ENCODE results near the gene TAGLN2.

TAGLN2 gene

DNA sequence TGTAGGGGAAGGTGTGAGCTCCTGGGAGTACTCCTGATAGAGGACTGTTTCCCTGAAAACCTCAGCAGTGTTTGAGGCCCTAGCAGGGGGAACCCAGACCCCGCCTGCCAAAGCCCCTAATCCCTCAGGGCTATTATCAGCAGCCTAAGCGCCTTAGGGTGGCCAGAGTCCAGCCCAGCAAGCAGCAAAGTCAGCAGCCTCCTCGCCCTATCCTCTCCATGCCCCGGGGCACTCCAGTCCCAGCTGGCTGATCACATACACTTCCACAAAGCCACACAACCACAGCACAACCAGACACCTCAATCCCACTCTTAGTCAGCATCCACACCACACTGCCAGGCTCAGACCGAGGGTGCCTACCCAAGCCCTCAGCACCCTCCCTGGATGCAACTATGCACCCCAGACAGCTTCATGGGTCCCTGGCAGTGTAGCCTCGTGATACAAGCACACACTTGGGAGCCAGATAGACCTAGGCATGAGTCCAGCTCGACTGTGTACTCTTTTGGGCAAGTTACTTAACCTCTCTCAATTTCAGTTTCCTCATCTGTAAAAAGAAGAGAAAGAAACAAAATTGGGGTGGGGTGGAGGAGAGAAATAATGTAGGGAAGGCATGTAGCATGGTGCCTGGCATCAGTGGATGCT is 13.0 kb upstream of the TAGLN2 start:
- in situ Hi-C loops (cut with MboI; ENCODE audit: low pct_unique_long_range_greater_than_20kb, low sequenced_read_pairs) = no loop called here
- no peak for DNase-seq

DNA sequence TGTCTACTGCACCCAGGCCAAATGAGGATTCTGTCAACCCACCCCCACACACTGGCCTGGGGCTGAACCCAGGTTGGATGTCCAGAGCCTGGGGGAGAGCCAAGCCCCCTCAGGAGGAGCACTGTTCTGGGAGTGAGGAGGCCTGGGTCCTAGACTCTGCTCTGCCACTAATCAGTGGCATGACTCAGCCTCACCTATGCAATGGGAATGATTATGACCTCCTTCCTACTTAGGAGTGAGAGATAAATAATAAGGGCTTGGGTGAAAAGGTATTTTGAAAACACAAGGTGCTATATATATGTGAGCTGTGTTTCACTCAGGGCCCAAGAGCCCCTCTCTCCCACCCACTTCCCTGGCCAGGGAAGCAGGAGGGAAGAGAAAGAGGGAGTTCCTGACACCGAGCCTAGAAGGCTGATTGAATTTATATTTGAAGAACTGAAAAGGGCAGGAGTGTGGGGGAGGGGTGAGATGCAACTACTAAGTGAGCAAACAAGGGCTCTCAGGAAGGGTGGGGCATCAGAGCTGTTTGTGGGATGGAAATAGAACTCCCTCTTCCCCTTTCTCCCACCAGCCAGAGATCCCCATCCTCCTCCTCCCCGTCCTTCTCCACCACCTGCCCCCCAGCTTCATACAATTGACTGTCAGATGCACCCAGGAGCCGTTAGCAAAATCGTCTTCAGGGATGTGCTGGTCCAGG is 11.9 kb upstream of the TAGLN2 start:
- in situ Hi-C loops (cut with MboI; ENCODE audit: low pct_unique_long_range_greater_than_20kb, low sequenced_read_pairs) = no loop called here
- DNase-seq = peak; percentile 58

DNA sequence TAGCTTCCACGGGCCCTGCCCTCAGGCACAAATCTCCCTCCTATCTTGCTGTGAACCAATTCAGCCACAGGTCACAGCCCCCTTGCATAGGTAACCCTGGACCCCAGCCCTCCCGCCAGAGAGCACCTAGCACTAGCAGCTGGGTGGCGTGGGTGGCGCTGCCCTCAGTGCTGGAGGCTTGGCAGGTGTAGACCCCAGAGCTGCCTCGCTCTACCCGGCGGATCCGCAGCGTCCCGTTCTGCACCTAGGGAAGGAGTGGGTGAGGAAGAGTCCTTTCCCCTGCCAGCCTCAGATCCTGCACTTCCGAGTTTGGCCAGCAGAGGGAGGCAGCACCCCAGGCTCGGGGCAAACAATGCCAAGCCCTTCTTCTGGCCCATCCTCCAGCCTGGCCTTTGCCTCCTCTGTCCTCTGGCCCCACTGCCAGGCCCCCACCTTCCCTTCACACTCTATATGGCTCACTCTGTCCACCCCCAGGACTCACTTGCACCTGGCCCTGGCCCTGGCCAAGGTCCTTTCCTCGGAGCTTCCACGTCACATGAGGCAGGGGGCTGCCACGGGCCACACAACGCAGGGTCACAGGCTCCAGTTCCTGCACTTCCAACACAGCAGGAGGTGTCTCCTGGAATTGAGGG is 11.1 kb upstream of the TAGLN2 start:
- peak; percentile 87 for DNase-seq
- in situ Hi-C loops (cut with MboI; ENCODE audit: low pct_unique_long_range_greater_than_20kb, low sequenced_read_pairs) = no loop called here

DNA sequence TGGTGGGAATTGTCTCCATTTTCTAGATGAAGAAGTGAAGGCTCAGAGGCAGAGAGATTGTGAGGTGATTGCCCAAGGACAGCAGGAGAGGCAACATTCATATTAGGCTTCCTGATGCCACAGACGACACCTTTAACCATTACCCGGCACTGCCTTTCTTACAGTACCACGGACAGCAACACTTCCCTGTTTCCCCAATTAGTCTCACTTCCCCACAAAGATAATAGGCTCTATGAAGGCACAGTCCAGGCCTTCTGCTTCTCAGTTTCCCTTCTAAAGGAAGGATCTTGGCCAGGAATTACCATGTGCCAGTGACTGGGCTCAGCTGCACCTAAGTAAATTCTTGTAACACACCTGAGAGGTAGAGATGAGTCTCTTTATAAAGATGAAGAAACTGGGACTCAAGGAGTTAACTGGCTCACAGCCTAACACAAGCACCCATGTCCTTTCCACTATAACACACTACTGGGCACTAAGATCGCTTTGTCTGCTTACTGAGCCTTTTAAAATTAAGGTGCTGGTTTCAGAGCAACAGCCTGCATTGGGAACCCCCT is 10.5 kb upstream of the TAGLN2 start:
- DNase-seq = peak; percentile 65
- in situ Hi-C loops (cut with MboI; ENCODE audit: low pct_unique_long_range_greater_than_20kb, low sequenced_read_pairs) = no loop called here

DNA sequence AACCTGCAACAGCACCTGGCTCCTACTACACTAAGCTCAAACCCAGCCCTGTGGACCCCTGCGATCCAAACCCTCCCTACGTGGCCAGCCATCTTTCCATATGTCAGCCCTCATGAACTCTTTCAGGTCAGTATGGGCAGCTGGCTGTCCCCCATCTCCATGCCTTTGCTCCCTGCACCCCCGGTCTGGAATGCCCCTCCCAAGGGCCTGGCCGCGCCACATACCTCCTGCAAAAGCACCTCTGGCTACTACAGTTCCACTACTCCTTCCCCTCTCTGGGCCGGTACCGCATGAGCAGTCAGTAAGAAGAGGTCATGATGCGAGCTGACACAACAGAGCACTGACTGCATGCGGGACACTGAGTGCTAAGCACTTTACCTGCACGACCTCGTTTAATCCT is 10.0 kb upstream of the TAGLN2 start:
- no peak for DNase-seq
- in situ Hi-C loops (cut with MboI; ENCODE audit: low pct_unique_long_range_greater_than_20kb, low sequenced_read_pairs) = no loop called here

DNA sequence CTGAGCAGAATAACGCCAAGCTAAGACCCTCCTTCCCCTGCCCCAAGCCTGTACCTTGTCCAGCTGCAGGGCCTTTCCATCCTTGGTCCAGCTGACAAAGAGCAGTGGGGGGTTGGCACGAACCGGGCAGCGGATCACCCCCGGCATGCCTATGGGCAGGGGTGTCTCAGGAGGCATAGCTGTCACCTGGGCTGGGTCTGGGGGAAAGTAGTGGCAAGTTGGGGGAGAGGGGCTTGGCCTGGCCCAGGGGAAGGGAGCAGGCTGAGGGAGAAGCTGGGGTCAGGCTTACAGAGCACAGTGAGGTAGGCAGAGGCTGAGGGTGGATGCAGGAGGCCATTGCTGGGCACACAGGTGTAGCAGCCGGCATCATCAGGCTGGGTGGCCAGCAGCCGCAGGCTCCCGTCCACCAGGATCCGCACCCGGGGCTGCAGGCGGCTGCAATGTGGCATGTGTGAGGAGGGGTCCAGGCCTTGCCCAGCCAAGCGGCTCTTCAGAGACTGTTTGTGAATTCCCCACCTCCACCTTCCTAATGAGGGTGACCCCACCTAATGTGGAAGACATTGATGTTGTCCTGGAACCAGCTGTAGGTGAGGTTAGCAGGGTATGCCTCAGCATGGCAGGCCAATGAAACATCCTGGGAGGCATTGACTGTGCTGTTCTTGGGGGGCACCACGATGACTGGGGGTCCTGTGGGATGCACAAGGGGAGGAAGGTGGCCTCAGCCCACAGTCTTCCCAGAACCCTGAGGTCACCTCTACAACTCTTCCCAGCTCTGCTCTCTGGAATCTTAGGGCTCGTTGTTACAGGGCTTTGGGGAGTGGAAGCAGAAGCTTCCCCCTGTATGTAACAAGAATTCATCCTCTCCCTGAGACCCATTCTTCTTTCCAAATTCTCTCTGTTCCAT is 9.1 kb upstream of the TAGLN2 start:
- DNase-seq = no peak
- in situ Hi-C loops (cut with MboI; ENCODE audit: low pct_unique_long_range_greater_than_20kb, low sequenced_read_pairs) = no loop called here

DNA sequence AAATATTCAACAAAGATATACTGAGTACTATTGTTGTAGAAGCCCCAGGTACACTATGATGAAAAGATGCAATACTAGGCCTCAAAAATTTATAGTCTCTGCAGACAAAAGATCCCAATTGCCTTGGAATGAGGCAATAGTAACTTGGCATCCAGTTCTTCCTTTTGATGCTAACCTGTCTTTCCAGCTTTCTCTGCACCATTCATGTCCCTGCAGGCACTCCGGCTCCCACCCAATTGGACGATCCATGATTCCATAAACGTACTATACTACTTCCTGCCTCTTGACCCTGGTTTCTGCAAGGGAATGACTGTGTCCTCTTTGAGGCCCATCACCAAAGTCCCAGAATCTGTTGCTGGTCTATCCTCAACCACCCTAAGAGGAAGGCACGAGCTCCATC is 8.0 kb upstream of the TAGLN2 start:
- DNase-seq = no peak
- in situ Hi-C loops (cut with MboI; ENCODE audit: low pct_unique_long_range_greater_than_20kb, low sequenced_read_pairs) = no loop called here

DNA sequence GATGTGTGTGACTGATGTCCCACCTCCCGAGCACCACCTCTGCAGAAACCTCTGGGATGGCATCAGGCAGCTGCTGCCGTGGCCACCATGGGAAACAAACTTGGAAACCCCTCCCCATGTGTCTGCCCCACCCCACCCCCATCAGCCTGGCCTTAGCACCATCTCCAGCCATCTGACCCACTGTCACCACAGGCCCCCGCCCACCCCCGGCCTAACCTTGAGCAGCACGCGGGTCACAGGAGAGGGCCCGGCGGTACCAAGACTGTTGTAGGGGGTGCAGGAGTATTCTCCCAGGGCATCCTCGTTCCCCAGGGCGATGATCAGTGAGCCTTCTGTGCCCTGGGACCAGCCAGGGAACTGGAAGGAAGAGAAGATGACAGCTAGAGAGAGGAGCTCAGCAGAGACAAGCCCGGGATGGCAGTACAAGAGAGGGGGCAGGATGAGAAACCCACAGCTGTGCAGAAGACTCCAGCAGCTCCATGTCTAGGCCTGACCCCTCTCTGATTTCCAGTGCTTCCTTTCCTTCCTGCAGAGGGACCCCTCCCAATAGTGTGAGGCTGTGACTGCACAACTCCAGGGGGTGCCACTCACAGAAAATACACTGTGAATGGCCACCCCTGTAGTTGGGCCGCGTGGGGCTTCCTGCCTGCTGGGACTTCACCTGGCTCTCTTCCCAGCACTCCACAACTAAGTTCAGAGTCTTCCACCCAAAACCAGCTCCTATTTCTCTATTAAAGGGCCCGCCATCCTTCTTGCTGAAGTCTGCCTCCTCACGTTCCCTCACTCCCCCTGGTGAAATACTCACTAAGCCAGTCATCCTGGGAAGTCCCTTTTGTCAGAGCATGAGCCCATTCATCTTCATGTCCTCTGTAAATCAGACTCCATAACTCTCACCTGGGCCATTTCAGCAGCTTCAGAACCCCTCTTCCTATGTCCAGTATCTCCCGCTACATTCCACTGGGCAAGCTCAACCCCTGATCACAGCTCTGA is 7.3 kb upstream of the TAGLN2 start:
- in situ Hi-C loops (cut with MboI; ENCODE audit: low pct_unique_long_range_greater_than_20kb, low sequenced_read_pairs) = no loop called here
- DNase-seq = no peak

DNA sequence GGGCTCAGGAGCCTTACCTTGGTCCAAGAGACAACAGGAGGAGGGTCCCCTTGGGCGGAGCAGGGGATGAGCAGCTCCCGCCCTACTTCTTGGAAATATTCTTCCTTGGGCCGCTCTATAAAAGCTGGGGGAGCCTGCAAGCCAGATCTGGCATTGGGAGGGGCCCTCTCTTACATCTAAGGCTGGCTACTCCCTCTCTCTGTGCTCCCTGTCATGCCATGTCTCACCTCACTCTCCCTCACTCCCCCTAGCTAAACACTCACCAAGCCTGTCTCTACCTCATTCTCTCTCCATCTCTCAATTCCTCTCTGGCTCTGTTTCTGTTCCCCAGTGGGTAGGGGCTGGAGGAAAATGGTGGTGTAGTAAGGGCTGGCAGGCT is 6.5 kb upstream of the TAGLN2 start:
- in situ Hi-C loops (cut with MboI; ENCODE audit: low pct_unique_long_range_greater_than_20kb, low sequenced_read_pairs) = no loop called here
- no peak for DNase-seq

DNA sequence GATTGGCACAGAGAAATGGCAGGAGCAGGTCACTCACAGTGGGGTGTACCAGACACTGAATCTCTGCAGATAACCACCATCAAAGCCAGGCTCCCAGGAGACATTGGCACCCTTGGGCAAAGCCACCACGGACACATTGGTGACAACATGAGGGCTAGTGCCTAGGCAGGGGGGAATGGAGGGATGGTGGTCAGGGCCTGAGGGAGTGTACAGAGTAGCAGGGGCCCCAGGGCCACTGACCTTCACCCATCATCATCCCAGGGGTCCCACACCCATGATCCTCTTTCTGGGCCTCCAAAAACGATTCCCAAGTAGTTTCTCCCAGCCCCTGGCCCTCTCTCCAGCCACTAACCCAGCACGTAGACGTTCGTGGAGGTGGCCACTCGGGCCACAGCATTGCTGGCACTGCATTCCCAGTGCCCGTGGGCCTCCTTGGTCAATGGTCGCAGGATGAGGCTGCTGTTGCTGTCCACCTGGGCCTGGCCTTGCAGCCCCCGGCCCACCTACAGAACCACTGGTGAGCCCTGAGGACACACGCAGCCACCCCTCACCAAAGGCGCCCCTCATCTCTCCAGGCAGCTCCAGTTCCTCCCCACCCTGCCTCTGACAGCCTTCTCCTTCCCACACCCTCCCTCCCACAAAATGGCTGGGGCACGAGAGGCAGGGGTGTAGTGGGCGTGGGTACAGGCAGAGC is 5.9 kb upstream of the TAGLN2 start:
- no peak for DNase-seq
- in situ Hi-C loops (cut with MboI; ENCODE audit: low pct_unique_long_range_greater_than_20kb, low sequenced_read_pairs) = no loop called here

DNA sequence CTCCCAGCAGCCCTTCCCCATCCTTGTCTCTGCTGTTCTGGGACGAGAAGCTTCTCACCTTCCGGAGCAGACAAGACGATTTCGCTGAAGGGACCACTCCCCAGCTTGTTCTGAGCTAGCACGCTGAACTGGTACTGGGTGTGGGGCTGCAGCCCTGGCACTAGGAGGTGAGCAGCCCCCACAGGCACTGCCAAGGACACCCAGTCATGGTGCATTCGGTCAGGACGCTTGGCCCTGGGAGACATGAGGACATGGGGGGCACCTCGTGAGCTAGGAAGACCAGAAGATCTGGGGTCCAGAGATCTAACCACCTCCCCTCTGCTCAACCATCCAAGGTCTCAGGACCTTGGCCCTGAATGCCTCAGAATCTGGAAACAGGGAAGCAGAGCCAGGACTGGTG is 5.3 kb upstream of the TAGLN2 start:
- no peak for DNase-seq
- in situ Hi-C loops (cut with MboI; ENCODE audit: low pct_unique_long_range_greater_than_20kb, low sequenced_read_pairs) = no loop called here

DNA sequence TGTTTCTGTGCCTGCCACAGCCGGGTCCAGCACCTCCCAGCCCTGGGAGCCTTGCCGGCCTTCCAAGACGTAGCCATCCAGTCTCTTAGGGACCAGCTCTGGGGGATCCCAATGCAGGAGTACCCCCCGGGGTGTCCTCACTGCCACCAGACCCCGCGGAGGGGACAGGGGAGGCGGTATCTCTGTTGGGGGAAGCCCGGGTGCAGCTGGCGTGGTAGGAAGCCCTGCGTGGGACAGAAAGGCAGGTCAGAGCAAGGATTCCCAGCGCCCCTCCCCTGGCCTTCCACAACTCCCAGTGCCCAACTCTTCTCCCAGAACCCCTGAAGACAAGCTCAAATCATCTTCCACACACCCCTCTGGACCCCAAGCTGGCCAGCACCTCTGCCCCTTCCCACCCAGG is 4.9 kb upstream of the TAGLN2 start:
- DNase-seq = no peak
- in situ Hi-C loops (cut with MboI; ENCODE audit: low pct_unique_long_range_greater_than_20kb, low sequenced_read_pairs) = no loop called here

DNA sequence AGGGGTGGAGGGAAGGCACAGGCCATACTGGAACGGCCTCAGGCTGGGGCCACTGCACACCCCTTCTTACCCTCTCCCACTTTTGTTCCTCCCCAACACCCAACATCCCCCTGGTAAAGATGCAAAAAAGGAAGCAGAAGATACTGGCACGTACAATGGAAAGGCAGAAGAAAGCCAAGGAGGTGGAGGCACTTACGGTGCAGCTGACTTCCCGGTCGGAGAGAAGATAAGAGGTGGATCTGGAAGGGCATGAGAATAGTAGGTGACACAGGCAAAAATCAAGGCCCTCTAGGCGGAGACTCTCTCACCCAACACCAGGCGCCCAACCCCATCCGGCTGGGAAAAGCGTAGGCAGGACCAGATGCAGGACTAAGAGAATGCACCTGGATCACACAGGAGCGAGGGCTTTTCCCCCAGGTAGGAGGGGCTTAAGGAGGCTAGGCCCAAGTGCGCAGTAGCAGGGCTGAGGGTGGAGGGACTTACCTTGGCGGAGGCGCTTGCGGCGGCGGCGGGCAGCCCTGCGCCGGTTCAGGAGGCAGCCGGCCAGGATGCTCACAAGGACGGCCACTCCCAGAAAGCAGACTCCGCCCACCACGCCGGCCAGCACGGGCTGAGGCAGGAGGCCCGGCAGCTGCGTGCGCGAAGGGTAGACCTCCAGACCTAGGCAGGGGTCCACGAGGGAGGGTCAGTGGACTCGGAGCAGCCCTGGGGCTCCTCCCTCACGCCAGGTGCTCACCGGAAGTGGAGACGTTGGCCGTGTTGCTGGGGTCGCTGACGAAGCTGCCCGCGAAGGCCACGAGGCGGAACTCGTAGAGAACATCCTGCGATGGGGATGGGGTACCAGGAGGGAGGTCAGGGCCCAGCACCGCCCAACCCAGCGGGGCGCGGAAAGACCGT is 4.1 kb upstream of the TAGLN2 start:
- DNase-seq = no peak
- in situ Hi-C loops (cut with MboI; ENCODE audit: low pct_unique_long_range_greater_than_20kb, low sequenced_read_pairs) = no loop called here

DNA sequence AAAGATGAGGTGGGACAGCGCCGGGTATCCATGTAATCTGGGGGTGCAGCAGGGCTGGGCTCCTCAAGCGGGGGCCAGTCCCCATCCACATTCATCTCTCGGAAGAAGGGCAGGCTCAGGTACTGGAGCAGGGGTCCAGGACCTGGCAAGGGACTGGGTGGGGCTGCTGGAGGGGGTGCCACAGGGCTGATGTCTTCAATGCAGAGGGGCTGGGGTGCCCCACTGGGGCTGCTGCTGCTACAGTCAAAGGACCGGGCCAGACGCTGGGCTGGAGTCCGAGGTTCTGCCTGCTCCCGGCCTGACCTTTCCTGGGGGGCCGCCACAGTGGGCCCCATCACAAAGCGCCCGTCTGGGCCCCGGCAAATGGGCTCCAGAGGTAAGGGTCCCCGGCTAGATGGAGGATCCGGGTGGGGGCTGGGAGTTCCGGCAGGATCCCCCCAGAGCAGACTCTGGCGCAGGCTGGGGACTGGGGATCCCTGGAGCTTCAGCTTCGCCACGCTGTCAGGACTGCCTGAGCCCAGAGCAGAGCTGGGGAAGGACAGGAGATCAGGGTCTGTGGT is 3.3 kb upstream of the TAGLN2 start:
- in situ Hi-C loops (cut with MboI; ENCODE audit: low pct_unique_long_range_greater_than_20kb, low sequenced_read_pairs) = no loop called here
- no peak for DNase-seq

DNA sequence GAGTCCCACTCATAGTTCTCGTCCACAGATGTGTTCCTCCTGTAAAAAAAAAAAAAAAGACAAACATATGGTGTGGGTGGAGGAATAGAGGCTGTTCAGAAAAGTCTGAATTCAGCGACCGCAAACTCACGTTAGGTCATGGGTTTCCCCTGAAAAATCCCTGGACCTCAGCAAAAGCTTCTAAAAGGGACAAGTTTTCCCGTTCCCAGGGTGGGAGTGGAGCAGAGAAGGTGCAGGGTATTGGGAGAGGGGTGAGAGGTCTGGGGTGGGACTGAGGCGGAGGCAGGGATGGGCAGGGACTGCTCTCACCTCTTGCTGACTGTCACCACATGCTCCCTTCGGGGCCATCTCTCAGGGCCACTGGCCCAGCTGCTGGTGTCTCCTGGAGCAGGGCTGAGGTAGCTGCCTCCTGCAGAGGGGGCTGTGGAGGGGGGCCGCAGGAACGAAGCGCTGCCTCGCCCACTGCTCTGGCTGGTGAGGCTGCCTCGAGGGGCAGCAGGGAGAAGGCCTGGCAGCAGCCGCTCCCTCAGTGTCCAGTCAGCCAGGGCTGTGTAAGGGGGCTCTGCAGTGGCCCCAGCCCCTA is 2.6 kb upstream of the TAGLN2 start:
- in situ Hi-C loops (cut with MboI; ENCODE audit: low pct_unique_long_range_greater_than_20kb, low sequenced_read_pairs) = no loop called here
- no peak for DNase-seq

DNA sequence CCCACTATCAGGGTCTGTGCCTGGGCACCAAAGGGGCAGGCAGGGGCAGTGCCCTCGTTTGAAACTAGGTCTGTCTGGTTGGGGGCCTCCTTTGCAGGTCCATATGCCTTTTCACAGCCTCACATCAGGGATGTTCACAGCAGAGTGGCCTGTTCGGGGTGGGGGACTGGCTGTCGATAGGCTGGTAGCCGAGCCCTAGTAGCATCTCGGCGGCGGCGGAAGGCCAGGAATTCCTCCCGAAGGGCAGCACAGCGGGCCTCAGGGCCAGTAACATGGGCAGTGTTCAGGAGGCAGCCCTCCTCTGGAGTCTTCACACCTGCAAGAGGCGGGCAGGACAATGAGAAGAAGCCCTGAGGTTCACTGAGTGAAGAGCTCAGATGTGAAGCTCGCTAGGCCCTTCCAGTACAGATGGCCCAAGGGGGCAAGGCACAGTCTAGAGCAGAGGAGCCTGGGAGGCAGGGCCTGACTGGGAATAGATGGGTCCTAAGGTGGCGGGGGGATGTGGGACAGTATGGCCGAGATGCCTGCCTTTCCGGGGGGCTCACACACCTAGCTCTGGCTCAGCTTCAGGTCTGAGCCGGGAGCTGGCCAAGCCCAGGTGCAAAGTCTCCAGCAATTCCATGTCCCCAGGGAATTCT is 2.0 kb upstream of the TAGLN2 start:
- no peak for DNase-seq
- in situ Hi-C loops (cut with MboI; ENCODE audit: low pct_unique_long_range_greater_than_20kb, low sequenced_read_pairs) = no loop called here

Data from KBM-7 (cell line).